Type B pancreatic cell (in vitro differentiated cells): Measurements from ENCODE around the gene SH3RF3. TPM values are rescaled to one million over a fixed set of nuclear protein-coding genes. Genes with fewer than 3 reads are reported as not detected.

Source experiments
- DNase-seq: peaks from one replicate; pipeline ENCODE4 v3.0.0; 2021; ENCODE audit warnings: mixed read lengths; ENCODE audit not compliant: unreplicated experiment; ENCODE audit errors: extremely low spot score
- H3K27ac Mint-ChIP-seq: 2 replicates; pipeline ENCODE4 v1.8.0; 2021; ENCODE audit warnings: mild to moderate bottlenecking, mixed read lengths
- H3K27me3 Mint-ChIP-seq: 2 replicates; pipeline ENCODE4 v1.8.0; 2021; ENCODE audit warnings: mixed read lengths
- H3K36me3 Mint-ChIP-seq: 2 replicates; pipeline ENCODE4 v1.8.0; 2021; ENCODE audit warnings: mixed read lengths
- H3K4me1 Mint-ChIP-seq: one replicate; pipeline ENCODE4 v1.8.0; 2021; ENCODE audit warnings: mixed read lengths; ENCODE audit not compliant: unreplicated experiment
- H3K4me3 Mint-ChIP-seq: 2 replicates; pipeline ENCODE4 v1.8.0; 2021; ENCODE audit warnings: mild to moderate bottlenecking, mixed read lengths
- H3K9me3 Mint-ChIP-seq: 2 replicates; pipeline ENCODE4 v1.8.0; 2021; ENCODE audit warnings: mixed read lengths
- total RNA-seq: library from RNA; stranded (reverse); gene quantifications from 2 replicates; pipeline ENCODE4 v1.2.1, GENCODE V29; 2021; ENCODE audit warnings: low replicate concordance
- TF ChIP-seq, protein P1 (sequence below): fragments of 200-600 bp; sonication (generic); conservative IDR thresholded peaks from 2 replicates; pipeline ENCODE4 v1.5.0; 2021; ENCODE audit warnings: antibody characterized with exemption, mild to moderate bottlenecking

SH3RF3 gene
- total RNA-seq, 1 donor from 2014 or later: 13.9 TPM

DNA sequence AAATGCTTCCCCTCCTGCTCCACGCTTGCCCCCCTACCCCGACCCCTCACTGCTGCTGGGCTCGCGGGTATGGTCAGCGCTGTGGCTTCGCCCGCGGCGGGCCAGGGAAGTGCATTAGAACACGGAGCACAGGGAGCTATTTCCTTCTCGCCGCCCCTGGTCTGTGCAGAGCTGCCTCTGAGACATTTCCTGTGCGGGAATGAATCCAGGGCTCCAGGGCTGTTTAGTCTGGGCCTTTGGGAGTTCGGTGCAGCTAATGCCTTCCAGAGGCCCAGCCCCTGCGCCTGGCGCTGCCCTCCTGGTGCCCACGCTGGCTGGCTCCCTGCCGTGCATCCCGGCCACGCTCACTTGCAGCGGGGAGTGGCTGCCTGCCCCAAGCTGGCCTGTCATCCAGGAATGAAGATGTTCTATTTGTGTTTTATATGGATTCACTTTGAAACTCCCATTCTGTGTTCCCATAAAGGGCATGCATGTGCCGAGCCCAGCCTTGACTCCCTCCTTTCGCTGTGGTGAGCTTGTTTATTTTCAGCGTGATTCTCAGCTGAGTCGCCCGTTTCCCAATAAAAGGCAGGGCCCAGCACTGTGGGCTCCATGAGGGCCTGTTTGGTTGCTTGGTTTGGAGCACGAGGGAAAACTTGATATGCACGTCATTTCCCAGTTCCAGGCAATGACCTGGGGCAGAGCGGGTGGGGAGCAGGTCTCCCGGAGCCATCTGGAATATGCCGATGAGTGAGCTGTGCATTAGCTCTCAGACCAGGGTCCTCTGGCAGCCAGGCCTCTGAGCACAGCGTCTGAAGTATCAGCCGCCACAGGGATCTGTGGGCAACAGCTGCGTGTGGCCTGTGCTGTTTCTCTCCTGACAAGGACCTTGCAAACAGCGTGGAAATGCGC is 42.7 kb downstream of the SH3RF3 start:
- Mint-ChIP-seq H3K27ac (no peak overlapping the region), H3K36me3 (peaks cover 3% of the 10 kb centered on the region), H3K4me1 (peaks cover 23% of the 10 kb centered on the region), H3K4me3 (no peak overlapping the region), H3K27me3 (no peaks in the 10 kb centered on the region), H3K9me3 (peaks cover 6% of the 10 kb centered on the region)
- TF ChIP-seq, protein P1, sequence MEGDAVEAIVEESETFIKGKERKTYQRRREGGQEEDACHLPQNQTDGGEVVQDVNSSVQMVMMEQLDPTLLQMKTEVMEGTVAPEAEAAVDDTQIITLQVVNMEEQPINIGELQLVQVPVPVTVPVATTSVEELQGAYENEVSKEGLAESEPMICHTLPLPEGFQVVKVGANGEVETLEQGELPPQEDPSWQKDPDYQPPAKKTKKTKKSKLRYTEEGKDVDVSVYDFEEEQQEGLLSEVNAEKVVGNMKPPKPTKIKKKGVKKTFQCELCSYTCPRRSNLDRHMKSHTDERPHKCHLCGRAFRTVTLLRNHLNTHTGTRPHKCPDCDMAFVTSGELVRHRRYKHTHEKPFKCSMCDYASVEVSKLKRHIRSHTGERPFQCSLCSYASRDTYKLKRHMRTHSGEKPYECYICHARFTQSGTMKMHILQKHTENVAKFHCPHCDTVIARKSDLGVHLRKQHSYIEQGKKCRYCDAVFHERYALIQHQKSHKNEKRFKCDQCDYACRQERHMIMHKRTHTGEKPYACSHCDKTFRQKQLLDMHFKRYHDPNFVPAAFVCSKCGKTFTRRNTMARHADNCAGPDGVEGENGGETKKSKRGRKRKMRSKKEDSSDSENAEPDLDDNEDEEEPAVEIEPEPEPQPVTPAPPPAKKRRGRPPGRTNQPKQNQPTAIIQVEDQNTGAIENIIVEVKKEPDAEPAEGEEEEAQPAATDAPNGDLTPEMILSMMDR: no peak
- no peak for DNase-seq

DNA sequence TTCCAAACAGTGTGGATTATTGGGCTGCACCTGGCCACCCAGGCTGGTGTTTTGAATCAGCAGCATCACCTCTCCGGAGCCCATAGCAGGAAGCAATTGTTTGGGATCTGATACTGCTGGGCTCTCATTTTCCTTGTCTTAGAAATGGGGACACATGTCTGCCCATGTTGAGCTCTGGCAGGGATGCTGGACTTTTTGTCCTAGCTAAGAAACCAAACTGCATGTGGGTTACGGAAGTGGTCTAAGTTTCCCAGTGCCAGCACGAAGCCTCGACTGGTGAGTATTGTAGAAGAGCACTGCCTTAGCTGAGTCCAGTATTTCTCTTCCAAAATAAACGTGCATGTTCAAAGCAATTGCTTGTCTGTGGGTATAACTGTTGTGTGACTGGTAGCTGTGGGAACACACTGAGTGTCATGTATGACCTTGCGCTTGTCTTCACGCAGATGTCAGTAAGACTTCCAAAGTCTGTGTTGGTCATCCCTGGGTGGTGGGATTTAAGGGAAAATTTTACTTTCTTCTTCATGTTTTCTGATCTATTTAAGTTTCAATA is 43.6 kb downstream of the SH3RF3 start:
- peaks cover 6% of the 10 kb centered on the region for H3K9me3 Mint-ChIP-seq
- H3K4me1 Mint-ChIP-seq: peaks cover 32% of the 10 kb centered on the region
- H3K4me3 Mint-ChIP-seq: no peak overlapping the region
- peaks cover 6% of the 10 kb centered on the region for H3K36me3 Mint-ChIP-seq
- H3K27ac Mint-ChIP-seq: no peak overlapping the region
- DNase-seq: no peak
- TF ChIP-seq, protein P1: no peak
- no peaks in the 10 kb centered on the region for H3K27me3 Mint-ChIP-seq

DNA sequence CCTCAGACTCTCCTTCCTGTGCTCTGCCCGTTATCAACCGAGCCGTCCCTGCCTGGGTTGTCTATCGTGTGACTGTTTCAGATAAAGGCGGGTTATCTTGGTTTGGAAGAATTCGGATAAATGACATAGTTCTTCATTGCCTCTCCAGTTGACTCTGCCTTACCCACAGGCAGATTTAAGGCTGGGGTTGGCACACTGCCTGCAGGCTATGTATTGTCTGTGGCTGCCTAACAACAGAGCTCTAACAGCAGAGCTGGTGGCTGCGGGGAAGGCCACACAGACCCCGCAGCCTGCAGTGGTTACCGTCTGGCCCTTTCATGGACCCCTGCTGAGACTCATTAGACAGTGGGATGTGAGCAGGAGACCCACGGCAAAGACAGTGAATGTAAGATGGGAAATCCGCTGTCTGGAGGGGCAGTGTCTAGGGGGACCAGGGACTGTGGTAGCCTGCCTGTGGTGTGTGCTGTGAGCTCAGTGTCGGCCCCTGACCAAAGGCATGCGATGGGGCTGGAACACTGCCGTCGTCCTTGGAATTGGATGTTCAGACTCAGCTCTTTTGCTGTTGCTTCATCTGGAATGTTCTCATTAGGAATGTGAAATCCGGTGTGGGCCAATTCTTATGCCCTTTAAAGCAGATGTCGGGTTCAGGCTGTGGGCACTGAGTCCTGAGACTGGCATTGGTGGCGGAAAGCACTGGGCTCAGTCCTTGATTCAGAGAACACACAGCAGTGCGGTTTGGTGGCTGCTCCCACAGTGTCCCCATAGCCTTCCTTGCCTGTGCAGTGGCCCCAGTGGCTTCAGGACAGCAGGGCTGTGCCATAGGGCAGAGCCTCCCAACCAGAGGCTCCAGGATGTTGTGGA is 44.5 kb downstream of the SH3RF3 start:
- TF ChIP-seq, protein P1: no peak
- Mint-ChIP-seq H3K4me1 (peaks cover 39% of the 10 kb centered on the region), H3K36me3 (peaks cover 5% of the 10 kb centered on the region), H3K9me3 (peaks cover 4% of the 10 kb centered on the region), H3K4me3 (no peak overlapping the region), H3K27ac (no peak overlapping the region), H3K27me3 (no peaks in the 10 kb centered on the region)
- DNase-seq: no peak

DNA sequence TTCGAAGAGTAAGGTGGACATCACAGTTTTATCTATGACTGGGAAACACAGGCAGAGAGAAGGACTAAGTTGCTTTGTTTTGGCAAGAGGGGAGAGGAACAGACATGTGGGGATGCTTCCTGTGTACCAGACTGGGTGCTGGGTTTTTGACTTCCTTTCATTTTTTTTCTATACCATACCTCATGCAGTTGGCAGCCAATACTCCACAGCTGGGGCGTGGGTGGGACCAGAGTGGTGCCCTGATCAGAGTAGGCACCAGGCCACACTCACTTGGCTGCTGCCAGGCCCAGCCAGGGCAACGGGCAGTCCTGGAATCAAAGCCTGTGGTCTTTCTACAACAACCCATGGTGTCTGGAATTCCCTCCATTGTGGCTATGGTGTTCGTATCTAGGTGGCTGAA is 45.2 kb downstream of the SH3RF3 start:
- no peak overlapping the region for H3K4me3 Mint-ChIP-seq
- no peaks in the 10 kb centered on the region for H3K9me3 Mint-ChIP-seq
- peaks cover 39% of the 10 kb centered on the region for H3K4me1 Mint-ChIP-seq
- no peak for DNase-seq
- TF ChIP-seq, protein P1: no peak
- no peak overlapping the region for H3K27ac Mint-ChIP-seq
- no peaks in the 10 kb centered on the region for H3K27me3 Mint-ChIP-seq
- H3K36me3 Mint-ChIP-seq: peaks cover 3% of the 10 kb centered on the region

DNA sequence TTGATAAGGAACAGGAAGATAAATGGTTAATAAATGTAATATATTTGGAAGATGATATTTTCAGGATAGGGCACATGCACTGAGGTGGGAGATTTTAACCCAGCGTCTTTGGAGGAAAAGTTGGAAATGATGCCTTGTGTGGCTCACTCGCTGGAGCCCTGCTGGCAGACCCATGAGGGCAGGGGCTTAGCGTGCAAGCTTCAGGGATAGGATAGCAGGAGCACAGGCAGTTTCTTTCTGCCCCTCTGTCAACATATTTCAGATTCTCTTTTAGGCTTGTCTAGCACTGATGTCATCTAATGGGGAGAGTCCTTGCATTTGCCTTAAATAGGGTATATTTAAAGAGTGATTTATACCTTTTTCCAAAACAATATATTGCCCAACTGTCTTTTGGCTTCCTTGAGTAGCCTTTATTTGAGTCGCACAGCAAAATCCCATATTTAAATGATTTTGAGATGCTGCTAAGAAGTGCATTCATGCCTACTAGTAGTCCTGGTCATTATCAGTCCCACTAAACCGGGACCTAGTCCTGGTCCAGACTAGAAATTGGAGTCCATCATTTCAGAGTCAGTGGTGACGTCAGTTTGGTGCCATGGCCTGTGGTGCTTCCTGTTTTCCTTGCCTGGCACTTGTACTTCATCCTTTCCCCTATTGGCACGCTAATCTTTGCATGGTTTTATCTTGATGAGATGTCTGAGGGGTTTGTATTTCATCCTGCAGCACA is 45.8 kb downstream of the SH3RF3 start:
- Mint-ChIP-seq H3K9me3 (no peaks in the 10 kb centered on the region), H3K36me3 (peaks cover 3% of the 10 kb centered on the region), H3K27ac (no peak overlapping the region), H3K4me1 (peaks cover 39% of the 10 kb centered on the region), H3K27me3 (no peaks in the 10 kb centered on the region), H3K4me3 (no peak overlapping the region)
- TF ChIP-seq, protein P1: no peak
- DNase-seq: no peak
